GM10248 (cell line): Measurements from ENCODE around the gene CSGALNACT2.

Source experiments
- CTCF ChIA-PET: fragments of 300-600 bp; sonication (Branson Sonifier 250); formaldehyde crosslinking; extraction: SDS; loops from one replicate; lab custom pipeline; 2021; ENCODE audit warnings: antibody characterized with exemption; lab: Yijun Ruan, JAX
- POLR2A ChIA-PET: fragments of 350-650 bp; sonication (Branson Sonifier 250); formaldehyde crosslinking; extraction: SDS; loops from one replicate; lab custom pipeline; 2020; ENCODE audit warnings: antibody characterized with exemption; lab: Yijun Ruan, JAX
- DNase-seq: peaks from one replicate; pipeline ENCODE4 v3.0.0; 2012; ENCODE audit errors: extremely low spot score
- TF ChIP-seq, protein P1 (sequence below): IDR thresholded peaks from 2 replicates; pipeline ENCODE4 v1.5.1; 2012; ENCODE audit warnings: mild to moderate bottlenecking, low read depth; ENCODE audit errors: extremely low read depth, missing control alignments, control extremely low read depth

CSGALNACT2 gene

GRCh38 chr10:43231523-43232078, 93.4 kb downstream of the CSGALNACT2 start:
- TF ChIP-seq, protein P1, sequence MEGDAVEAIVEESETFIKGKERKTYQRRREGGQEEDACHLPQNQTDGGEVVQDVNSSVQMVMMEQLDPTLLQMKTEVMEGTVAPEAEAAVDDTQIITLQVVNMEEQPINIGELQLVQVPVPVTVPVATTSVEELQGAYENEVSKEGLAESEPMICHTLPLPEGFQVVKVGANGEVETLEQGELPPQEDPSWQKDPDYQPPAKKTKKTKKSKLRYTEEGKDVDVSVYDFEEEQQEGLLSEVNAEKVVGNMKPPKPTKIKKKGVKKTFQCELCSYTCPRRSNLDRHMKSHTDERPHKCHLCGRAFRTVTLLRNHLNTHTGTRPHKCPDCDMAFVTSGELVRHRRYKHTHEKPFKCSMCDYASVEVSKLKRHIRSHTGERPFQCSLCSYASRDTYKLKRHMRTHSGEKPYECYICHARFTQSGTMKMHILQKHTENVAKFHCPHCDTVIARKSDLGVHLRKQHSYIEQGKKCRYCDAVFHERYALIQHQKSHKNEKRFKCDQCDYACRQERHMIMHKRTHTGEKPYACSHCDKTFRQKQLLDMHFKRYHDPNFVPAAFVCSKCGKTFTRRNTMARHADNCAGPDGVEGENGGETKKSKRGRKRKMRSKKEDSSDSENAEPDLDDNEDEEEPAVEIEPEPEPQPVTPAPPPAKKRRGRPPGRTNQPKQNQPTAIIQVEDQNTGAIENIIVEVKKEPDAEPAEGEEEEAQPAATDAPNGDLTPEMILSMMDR, result no peak
- DNase-seq, result no peak
- CTCF ChIA-PET, result no interaction called here
- POLR2A ChIA-PET, result no interaction called here

DNA sequence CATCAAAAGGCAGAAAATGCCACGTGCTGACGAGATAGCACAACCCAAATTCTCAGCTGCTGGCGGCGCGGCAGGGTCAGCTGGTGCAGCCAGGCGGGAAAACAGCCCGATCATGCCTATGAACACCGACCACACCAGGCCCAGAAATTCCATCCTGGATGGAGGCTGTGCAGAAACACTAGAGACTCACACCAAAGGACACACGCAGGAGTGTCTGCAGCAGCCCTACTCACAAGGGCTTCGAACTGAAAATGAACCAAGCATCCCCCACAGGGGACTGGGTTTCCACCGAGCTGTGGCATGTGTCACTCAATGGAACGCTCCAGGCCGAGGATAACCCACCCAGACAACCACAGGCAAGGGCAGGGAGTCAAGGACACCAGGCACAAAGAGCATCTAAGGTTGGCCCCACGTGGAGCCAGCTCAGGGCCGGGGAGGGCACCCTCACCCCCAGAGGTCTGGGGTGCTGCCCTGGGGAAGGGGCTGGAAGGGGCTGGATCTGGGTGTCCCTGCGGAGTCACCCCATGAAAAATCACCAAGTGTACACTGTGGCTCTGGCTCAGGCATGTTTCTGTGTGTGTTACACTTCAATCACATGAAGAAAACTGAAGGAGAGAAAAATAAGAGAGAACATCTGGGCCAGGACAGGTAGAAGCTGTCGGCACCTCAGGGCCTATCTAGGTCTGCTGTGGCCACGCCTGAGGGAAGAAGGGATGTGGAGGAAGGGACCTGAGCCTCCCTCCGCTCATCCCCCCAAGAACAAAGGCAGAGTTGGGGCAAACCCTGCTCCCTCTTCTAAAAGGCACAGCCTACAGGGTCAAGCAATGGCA, 95.6 kb downstream of the CSGALNACT2 start:
- ChIA-PET CTCF (no interaction called here), POLR2A (no interaction called here)
- no peak for DNase-seq
- TF ChIP-seq, protein P1, result no peak

DNA sequence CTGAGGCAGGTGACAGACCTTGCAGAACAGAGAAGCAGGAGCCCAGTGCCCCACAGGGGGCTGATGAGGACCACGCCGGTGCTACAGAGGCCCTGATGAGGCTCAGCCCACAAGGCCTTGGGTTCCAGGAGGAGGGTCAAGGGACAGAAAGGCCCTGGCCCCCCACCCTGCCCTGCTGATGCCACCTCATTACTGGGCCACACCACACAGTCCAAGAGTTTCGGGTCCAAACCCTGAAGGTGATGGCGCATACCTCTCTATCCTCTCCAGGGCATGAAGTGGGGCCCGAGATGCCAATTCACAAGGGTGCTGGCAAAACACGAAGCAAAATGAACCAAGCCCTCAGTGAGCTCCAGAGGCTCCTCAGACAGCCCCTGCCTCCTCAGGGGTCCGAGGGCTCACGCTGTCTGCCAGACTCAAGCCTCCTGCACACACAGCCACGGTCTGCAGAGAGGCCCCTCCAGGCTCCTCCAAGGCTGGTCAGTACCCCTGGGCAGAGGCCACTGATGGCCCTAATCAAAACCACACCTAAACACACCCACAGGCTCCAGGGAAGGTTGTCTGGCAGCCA, 96.3 kb downstream of the CSGALNACT2 start:
- ChIA-PET POLR2A (no interaction called here), CTCF (no interaction called here)
- DNase-seq, result no peak
- TF ChIP-seq, protein P1, result no peak
